Hepatocyte (in vitro differentiated cells): ENCODE data around the gene DLX1. TPM values are rescaled to one million over a fixed set of nuclear protein-coding genes. Genes with fewer than 3 reads are reported as not detected.

Source experiments
- DNase-seq: peaks from one replicate; pipeline ENCODE4 v3.0.0-alpha.2; 2016; ENCODE audit warnings: low spot score
- H2AFZ ChIP-seq: fragments of 200-600 bp; sonication (generic); 2 replicates; pipeline ENCODE4 v1.6.0; 2016; ENCODE audit warnings: antibody characterized with exemption, mild to moderate bottlenecking
- H3K27ac ChIP-seq: fragments of 200-600 bp; sonication (generic); 2 replicates; pipeline ENCODE4 v1.5.1; 2016; ENCODE audit warnings: mild to moderate bottlenecking
- H3K27me3 ChIP-seq: fragments of 200-600 bp; sonication (generic); 2 replicates; pipeline ENCODE4 v1.6.1; 2016
- H3K36me3 ChIP-seq: fragments of 200-600 bp; sonication (generic); replicated peaks from 2 replicates; pipeline ENCODE4 v1.5.1; 2016; ENCODE audit warnings: low read depth; ENCODE audit not compliant: insufficient read depth
- H3K4me1 ChIP-seq: fragments of 200-600 bp; sonication (generic); 2 replicates; pipeline ENCODE4 v1.5.1; 2016; ENCODE audit warnings: mild to moderate bottlenecking, moderate library complexity; ENCODE audit not compliant: insufficient read depth
- H3K4me2 ChIP-seq: fragments of 200-600 bp; sonication (generic); 2 replicates; pipeline ENCODE4 v1.6.0; 2016
- H3K4me3 ChIP-seq: fragments of 200-600 bp; sonication (generic); 2 replicates; pipeline ENCODE4 v1.5.1; 2016; ENCODE audit warnings: mild to moderate bottlenecking
- H3K79me2 ChIP-seq: fragments of 200-600 bp; sonication (generic); 2 replicates; pipeline ENCODE4 v1.6.0; 2017; ENCODE audit warnings: mild to moderate bottlenecking
- H3K9me2 ChIP-seq: fragments of 200-600 bp; sonication (generic); replicated peaks from 2 replicates; pipeline ENCODE4 v1.6.0; 2017; ENCODE audit warnings: mild to moderate bottlenecking; ENCODE audit not compliant: insufficient read depth
- H3K9me3 ChIP-seq: fragments of 200-600 bp; sonication (generic); 2 replicates; pipeline ENCODE4 v1.5.1; 2016; ENCODE audit warnings: low read depth, mild to moderate bottlenecking
- H4K20me1 ChIP-seq: fragments of 200-600 bp; sonication (generic); 2 replicates; pipeline ENCODE4 v1.6.0; 2016; ENCODE audit warnings: mild to moderate bottlenecking; ENCODE audit not compliant: insufficient read depth, poor library complexity, severe bottlenecking
- CTCF ChIP-seq: fragments of 200-600 bp; sonication (generic); IDR thresholded peaks from 2 replicates; pipeline ENCODE4 v1.5.1; 2016; ENCODE audit warnings: antibody characterized with exemption, mild to moderate bottlenecking; ENCODE audit not compliant: poor library complexity
- EZH2 ChIP-seq: fragments of 200-600 bp; sonication (generic); IDR thresholded peaks from 2 replicates; pipeline ENCODE4 v1.6.1; 2016; ENCODE audit warnings: antibody characterized with exemption, mild to moderate bottlenecking, borderline replicate concordance
- EZH2phosphoT487 ChIP-seq: fragments of 200-600 bp; sonication (generic); IDR thresholded peaks from one replicate; pipeline ENCODE4 v1.6.1; 2018; ENCODE audit warnings: antibody characterized with exemption, mild to moderate bottlenecking, low read depth, moderate library complexity; ENCODE audit not compliant: unreplicated experiment, severe bottlenecking
- WGBS: methylation state at CpG from one replicate; pipeline ENCODE4 v1.1.6; 2016; ENCODE audit warnings: low lambda C conversion rate; ENCODE audit errors: missing lambda C conversion rate; 5-methylcytosine and 5-hydroxymethylcytosine counted together
- polyA plus RNA-seq: library from polyadenylated mRNA; unstranded; fragments of >200 nt; fragmentation: Nextera tagmentation; extraction: Ambion mirVana; gene quantifications from 2 replicates; pipeline ENCODE4 v1.2.1, GENCODE V29; 2016
- total RNA-seq: library from RNA; depleted of rRNA; stranded (reverse); fragments of >200 nt; gene quantifications from 2 replicates; pipeline ENCODE4 v1.2.3, GENCODE V29; 2014

DLX1 gene
- total and polyA plus RNA-seq, 2 experiments from 2014 or later, result not detected

GRCh38 chr2:172039011-172039704 is 46.1 kb upstream of the DLX1 start:
- Histone ChIP-seq H3K36me3 (no peaks in the 10 kb centered on the region), H3K79me2 (no peaks in the 10 kb centered on the region), H4K20me1 (no peaks in the 10 kb centered on the region), H3K4me1 (peaks cover 4% of the 10 kb centered on the region), H2AFZ (no peak overlapping the region), H3K27ac (no peak overlapping the region), H3K4me3 (no peak overlapping the region), H3K9me3 (no peaks in the 10 kb centered on the region), H3K9me2 (no peaks in the 10 kb centered on the region), H3K4me2 (no peak overlapping the region), H3K27me3 (no peaks in the 10 kb centered on the region)
- TF ChIP-seq EZH2 (no peak), CTCF (no peak), EZH2phosphoT487 (no peak)
- WGBS, result 82% methylated on average over 3 of the region's 3 CpGs
- no peak for DNase-seq

GRCh38 chr2:172040311-172040710 is 45.0 kb upstream of the DLX1 start:
- no peak overlapping the region for H3K27ac ChIP-seq
- 85% methylated on average over 6 of the region's 6 CpGs for WGBS

GRCh38 chr2:172046080-172046678 is 39.1 kb upstream of the DLX1 start:
- 67% methylated on average over 1 of the region's 1 CpG for WGBS
- H3K4me2 ChIP-seq, result no peak overlapping the region
- no peaks in the 10 kb centered on the region for H3K27me3 ChIP-seq
- no peak overlapping the region for H2AFZ ChIP-seq
- no peaks in the 10 kb centered on the region for H3K4me1 ChIP-seq
- H3K4me3 ChIP-seq, result no peak overlapping the region
- no peaks in the 10 kb centered on the region for H3K79me2 ChIP-seq
- no peaks in the 10 kb centered on the region for H3K36me3 ChIP-seq
- no peak for TF ChIP-seq CTCF
- TF ChIP-seq EZH2phosphoT487, result no peak
- TF ChIP-seq EZH2, result no peak
- H3K9me3 ChIP-seq, result no peaks in the 10 kb centered on the region
- H3K9me2 ChIP-seq, result no peaks in the 10 kb centered on the region
- no peaks in the 10 kb centered on the region for H4K20me1 ChIP-seq
- no peak for DNase-seq
- H3K27ac ChIP-seq, result no peak overlapping the region

More at GRCh38 chr2:172040311-172040710, 45.0 kb upstream of the DLX1 start:
- peaks cover 4% of the 10 kb centered on the region for H3K4me1 ChIP-seq
- TF ChIP-seq EZH2phosphoT487 (no peak), CTCF (no peak), EZH2 (no peak)
- H2AFZ ChIP-seq, result no peak overlapping the region
- no peaks in the 10 kb centered on the region for H3K9me2 ChIP-seq
- H3K9me3 ChIP-seq, result no peaks in the 10 kb centered on the region
- H3K79me2 ChIP-seq, result no peaks in the 10 kb centered on the region
- H4K20me1 ChIP-seq, result no peaks in the 10 kb centered on the region
- no peak overlapping the region for H3K4me2 ChIP-seq
- DNase-seq, result no peak
- no peaks in the 10 kb centered on the region for H3K27me3 ChIP-seq
- no peak overlapping the region for H3K4me3 ChIP-seq
- H3K36me3 ChIP-seq, result no peaks in the 10 kb centered on the region
